Fibroblast of skin of left biceps (primary cell): Measurements from ENCODE around the gene ANKRD63.

Experiments
- DNase-seq, 2 experiments: peaks; one replicate each; pipeline ENCODE4 v3.0.0-alpha.2; 2013; ENCODE audit warnings: low read depth in 2 of 2

The ANKRD63 gene

DNA sequence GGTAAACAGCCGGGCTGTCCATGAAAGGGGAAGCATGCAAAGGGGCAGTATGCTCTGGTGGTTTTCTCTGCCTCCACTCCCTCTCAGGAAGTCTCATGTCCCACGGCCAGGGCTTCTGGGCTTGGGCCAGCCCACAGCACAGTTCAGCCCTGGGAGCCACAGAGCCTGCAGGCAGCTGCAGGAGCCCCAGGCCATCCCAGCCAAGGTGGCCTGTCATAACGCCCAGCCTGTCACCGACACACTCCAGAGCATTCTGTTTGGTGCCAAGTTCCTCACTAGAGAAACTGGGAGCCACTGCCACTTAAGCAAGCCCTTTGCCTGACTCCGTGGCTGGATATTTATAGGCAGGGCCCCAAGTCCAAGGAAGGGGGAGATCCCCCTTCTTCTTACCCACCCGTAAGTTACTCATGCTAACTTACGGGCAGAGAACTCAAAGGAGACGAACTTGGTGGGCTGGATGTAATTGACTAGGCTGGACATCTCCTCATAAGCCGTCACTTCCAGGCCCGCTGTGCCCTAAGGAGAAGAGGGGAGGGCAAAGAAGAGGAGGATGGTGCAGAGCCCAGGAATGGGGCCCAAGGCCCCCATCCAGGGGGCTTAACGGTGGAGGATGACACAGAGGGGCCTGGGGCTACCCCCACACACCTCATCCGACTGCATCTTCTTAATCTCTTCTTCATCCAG is 13.2 kb upstream of the ANKRD63 start:
- DNase-seq = no peak

DNA sequence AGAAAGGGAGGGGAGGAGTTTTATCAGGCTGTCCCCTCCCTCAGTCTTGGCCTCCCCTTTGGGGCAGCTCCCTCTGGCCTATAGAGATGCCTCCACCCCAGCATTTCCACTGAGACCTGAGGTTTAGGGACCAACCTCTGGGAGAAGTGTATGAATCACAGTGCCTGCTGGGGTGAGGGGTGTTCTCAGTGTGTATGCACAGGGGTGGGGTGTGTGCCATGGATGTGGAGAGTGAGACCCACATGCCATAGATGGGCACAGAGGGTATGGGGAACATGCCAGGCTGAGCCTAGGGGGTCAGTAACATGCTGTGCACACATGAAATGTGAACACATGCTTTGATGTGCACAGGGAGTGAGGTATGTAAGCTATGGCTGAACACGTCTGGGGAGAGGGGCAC is 12.4 kb upstream of the ANKRD63 start:
- no peak for DNase-seq

DNA sequence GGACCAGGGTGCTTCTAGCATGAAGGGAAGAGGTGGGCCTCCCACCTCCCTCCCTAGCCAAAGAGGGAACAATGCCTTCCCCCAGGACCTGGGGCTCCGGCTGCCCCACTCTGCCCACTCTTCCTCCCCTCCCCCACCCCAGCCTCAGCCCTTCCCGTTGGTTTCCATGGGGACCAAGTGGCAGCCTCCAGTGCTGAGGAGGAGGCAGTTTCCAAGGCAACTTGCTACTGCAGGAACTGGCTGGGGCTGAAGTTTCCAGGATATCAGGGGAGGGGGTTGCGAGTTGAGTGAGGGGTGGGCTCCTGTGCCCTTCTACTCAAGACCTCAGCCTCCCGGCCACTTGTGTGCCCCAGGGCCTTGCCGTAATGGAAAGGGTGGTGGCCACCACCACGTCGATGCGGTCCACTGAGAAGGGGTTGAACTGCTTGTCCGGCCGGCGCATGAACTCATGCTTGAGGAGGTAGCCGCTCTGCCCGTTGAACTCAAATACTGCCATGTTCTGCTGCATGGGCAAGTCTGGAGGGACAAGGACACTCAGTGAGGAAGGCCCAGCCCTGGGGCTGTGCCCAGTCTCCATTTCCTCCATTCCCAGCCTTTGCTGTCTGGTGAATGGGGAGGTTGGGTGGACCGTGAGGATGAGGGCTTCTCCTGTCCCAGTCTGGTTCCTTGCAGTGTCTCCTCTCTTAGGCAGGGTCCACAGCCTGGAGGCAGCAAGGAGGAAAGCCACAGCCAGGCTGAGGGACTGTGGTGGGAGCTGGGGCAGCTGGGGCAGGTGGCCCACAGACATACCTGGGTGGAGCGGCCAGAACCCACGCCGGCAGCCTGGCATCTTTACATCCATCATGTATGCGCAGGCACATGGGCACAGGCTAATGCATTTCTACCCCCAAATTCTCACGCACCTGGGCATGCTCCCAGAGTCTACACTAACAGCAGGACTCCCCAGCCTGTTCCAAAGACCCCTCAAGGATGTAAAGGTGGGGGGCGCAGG is 11.3 kb upstream of the ANKRD63 start:
- no peak for DNase-seq

DNA sequence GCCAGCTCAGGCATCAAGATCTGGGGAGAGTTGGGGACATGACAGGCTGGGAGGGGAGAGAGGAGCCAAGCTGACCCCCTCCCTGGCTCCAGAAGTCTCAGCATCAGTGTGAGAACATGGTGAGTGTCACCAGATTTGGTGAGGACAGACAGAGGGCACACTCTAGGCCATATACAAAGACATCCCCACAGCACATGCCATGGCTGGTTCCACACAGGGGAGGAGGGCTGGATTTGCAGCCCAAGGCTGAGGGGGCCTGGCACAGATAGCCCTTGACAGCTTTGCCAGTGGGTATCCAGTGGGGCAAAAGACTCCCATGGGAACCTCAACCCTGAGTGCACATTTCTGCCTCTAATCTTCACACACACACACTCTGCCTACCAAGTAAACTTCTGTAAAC is 10.1 kb upstream of the ANKRD63 start:
- DNase-seq = no peak

DNA sequence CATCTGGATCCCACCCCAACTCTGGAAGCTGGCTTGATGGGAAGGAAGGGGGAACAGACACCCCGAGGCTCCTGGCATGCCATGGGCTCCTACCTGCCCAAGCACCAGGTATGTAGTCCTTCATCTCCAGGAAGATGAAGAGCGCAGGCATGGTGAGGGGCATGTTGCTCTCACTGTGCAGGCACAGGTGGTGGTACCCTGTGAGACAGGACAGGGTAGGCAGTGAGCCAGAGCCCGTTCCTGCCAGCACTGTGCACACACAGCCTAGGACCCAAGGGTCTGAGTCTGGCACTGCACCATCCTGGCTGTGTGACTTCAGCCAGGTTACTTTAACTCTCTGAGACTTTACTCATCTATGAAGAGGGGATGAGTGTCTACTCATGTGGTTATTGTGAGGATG is 9.4 kb upstream of the ANKRD63 start:
- DNase-seq = no peak

DNA sequence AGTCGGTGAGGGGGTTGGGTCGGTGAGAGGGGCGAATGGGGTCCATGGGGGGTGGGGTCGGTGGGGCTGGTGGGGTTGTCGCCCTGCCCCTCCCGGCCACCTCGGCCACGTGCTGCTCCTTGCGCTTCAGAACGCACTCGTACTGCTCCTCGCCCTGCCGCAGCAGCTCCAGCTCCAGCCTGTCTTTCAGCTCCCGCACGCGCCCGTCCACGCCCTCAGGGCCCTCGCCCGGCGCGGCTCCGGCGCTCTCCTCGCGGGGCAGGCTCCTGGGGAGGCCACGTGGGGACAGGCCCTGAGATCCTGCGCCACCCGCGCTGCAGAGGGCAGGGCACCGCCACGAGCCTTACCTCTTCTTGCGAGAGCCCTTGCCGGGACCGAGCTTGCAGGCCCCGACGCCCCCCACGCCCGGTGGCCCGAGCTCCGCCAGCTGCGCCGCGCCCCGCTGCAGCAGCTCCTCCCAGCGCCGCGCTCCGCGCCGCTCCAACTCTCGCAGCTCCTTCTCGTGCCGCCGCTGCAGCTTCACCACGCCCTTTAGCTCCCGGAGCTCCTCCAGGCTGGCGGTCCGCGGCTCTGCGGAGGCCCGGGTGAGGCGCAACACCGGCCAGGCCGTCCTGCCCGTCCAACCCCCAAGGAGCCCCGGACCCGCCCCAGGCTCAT is 8.2 kb upstream of the ANKRD63 start:
- DNase-seq = no peak

GRCh38 chr15:40290545-40290917 is 7.7 kb upstream of the ANKRD63 start:
- DNase-seq = no peak

GRCh38 chr15:40289140-40289775 is 6.4 kb upstream of the ANKRD63 start:
- no peak for DNase-seq

GRCh38 chr15:40287968-40288367 is 5.1 kb upstream of the ANKRD63 start:
- no peak for DNase-seq

- no peak for DNase-seq
Measured at GRCh38 chr15:40287505-40287904, 4.6 kb upstream of the ANKRD63 start.

GRCh38 chr15:40286794-40287193 is 3.9 kb upstream of the ANKRD63 start:
- no peak for DNase-seq

DNA sequence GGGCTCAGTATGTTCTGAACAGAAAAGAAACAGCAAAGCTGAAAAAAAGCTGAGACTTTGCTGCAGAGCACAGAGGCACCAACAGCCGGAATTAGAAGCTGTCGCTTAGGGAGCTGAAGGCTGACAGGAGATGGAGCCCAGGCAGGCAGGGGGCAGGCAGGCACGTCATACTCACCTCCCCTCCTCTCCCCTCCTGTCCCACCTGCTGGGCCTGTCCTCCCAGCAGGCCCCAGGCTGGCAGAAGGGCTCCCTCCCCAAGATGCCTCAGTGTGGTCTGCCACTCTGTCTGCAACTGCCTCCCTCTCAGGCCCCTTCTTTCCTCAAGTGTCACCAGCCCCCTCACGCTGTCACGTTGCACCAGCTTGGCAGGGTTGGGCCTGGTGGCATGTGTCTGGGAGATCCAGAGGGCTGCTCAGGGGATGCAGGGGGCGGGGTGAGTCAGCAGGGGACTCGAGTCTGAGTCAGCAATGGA is 3.2 kb upstream of the ANKRD63 start:
- no peak for DNase-seq

- DNase-seq = no peak
Measured at GRCh38 chr15:40285554-40286011, 2.7 kb upstream of the ANKRD63 start.

DNA sequence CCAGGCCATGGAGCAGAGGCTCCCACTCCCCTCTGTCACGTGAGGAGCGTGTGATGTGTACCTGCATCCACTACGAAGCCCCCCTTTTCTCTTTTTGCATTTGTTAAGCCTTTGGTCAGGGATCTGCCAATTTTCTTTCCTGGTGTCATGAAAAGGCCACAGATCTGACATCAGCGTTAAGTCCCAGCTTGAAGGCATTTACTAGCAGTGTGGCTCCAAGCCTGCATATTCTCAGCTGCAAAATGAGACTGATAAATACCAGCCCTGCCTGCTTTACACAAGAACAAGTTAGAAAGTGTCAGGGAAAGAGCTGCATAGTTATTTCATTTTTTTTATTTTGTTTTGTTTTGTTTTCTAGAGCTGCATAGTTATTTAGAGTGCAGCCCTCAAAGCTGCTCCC is 2.3 kb upstream of the ANKRD63 start:
- DNase-seq = no peak

- DNase-seq = no peak
Measured at GRCh38 chr15:40283615-40284300, 894 bp upstream of the ANKRD63 start.

- no peak for DNase-seq
Measured at GRCh38 chr15:40282147-40282868, 556 bp downstream of the ANKRD63 start.

- no peak for DNase-seq
Measured at GRCh38 chr15:40281801-40282146, 1.1 kb downstream of the ANKRD63 start.

GRCh38 chr15:40281057-40281800 is 1.6 kb downstream of the ANKRD63 start:
- DNase-seq = no peak

DNA sequence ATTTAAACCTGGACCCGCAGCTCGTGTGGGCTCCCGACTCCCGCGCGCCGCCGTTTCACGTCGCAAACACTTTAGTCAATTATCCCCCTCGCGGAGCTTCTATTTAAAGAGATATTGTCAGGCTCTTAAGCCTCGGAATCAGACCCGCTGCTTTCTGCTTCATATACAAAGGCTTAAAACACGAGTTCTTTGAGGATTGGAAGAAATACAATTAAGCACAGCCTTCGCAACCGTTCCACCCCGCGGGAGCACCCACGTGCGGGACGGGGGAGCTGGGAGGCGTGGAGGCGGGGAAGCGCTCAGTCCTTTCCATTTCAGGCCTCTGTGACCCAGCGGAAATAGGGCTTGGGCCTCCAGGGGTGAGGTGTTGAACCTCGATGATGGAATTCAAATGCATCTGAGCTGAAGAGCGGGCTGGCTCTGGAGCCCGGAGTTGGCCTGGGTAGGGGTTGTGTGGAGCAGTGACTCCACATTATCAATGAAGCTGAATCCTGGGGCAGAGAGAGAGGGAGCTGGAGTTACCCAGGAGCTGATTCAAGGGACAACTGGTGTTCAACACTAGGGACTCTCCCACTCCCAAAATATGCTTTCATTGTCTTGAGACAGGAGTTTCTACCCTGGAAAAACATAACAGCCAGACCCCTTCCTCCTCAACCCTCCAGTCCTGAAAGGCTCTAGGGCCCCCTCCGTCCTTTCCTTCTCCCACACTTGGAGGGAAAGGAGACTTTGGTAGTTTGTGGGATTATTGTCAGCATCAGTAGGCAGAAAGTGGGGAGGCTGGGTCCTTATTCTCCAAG is 2.4 kb downstream of the ANKRD63 start:
- DNase-seq = no peak
